ENCODE measurements around the gene CDS1.
"Not testable (repeated sequence)": the region's sequence is repeated elsewhere in the genome, so short reads cannot be mapped to it uniquely, and the experiment has no call there.

CDS1 gene

GRCh38 chr4:84661191-84661939 lies 78.4 kb downstream of the CDS1 start:
- Histone ChIP-seq H4K8ac (ENCODE audit: low read depth, low read length) (no peak overlapping the region), H3K9ac (ENCODE audit: low read length) (no peak overlapping the region), H3K27ac (ENCODE audit: low read depth, low read length) (no peak overlapping the region)

GRCh38 chr4:84664767-84665166 lies 81.8 kb downstream of the CDS1 start:
- not testable (repeated sequence) for H3K27ac ChIP-seq (ENCODE audit: low read depth, low read length); H3K27me3 ChIP-seq (ENCODE audit: insufficient read depth, low read length, poor library complexity); H3K4me2 ChIP-seq (ENCODE audit: low read length); H2BK15ac ChIP-seq (replicated peaks; ENCODE audit: low read depth); H2BK120ac ChIP-seq (ENCODE audit: low read depth, low read length); H2AK5ac ChIP-seq (ENCODE audit: low read length); H3K79me2 ChIP-seq (ENCODE audit: control insufficient read depth, insufficient read depth, low read length); H3K18ac ChIP-seq (ENCODE audit: low read length); H3K56ac ChIP-seq (ENCODE audit: low read length); H3K36me3 ChIP-seq (ENCODE audit: control insufficient read depth, insufficient read depth, low read length); H3K9ac ChIP-seq (ENCODE audit: low read length); H3K4me1 ChIP-seq (ENCODE audit: control insufficient read depth, low read depth, low read length); H3K4ac ChIP-seq (ENCODE audit: low read depth, low read length); H4K8ac ChIP-seq (ENCODE audit: low read depth, low read length); H2BK5ac ChIP-seq (ENCODE audit: low read length); H4K5ac ChIP-seq (ENCODE audit: low read length); H3K4me3 ChIP-seq (ENCODE audit: low read length); H3K79me1 ChIP-seq (ENCODE audit: low read length); DNase-seq; H3K23ac ChIP-seq (ENCODE audit: low read length)
- no CpG with 5 or more reads among the region's 19 CpGs for WGBS (ENCODE audit: extremely low coverage, insufficient coverage, low lambda C conversion rate)

More at GRCh38 chr4:84661191-84661939, 78.4 kb downstream of the CDS1 start:
- H3K79me2 ChIP-seq (ENCODE audit: control insufficient read depth, insufficient read depth, low read length) = no peaks in the 10 kb centered on the region
- H3K23ac ChIP-seq (ENCODE audit: low read length) = no peak overlapping the region
- H3K4me1 ChIP-seq (ENCODE audit: control insufficient read depth, low read depth, low read length) = no peaks in the 10 kb centered on the region
- WGBS (ENCODE audit: extremely low coverage, insufficient coverage, low lambda C conversion rate) = no CpG with 5 or more reads among the region's 4 CpGs
- DNase-seq = no peak
- H3K56ac ChIP-seq (ENCODE audit: low read length) = no peak overlapping the region
- H2BK5ac ChIP-seq (ENCODE audit: low read length) = no peak overlapping the region
- no peak overlapping the region for H3K4ac ChIP-seq (ENCODE audit: low read depth, low read length)
- no peaks in the 10 kb centered on the region for H3K36me3 ChIP-seq (ENCODE audit: control insufficient read depth, insufficient read depth, low read length)
- H4K5ac ChIP-seq (ENCODE audit: low read length) = no peak overlapping the region
- H2AK5ac ChIP-seq (ENCODE audit: low read length) = no peak overlapping the region
- no peak overlapping the region for H2BK15ac ChIP-seq (replicated peaks; ENCODE audit: low read depth)
- H3K79me1 ChIP-seq (ENCODE audit: low read length) = no peaks in the 10 kb centered on the region
- no peak overlapping the region for H3K4me2 ChIP-seq (ENCODE audit: low read length)
- H3K27me3 ChIP-seq (ENCODE audit: insufficient read depth, low read length, poor library complexity) = no peaks in the 10 kb centered on the region
- H3K4me3 ChIP-seq (ENCODE audit: low read length) = no peak overlapping the region
- H2BK120ac ChIP-seq (ENCODE audit: low read depth, low read length) = no peak overlapping the region
- H3K18ac ChIP-seq (ENCODE audit: low read length) = no peak overlapping the region

- Histone ChIP-seq H3K23ac (ENCODE audit: low read length) (no peak overlapping the region), H3K4me3 (ENCODE audit: low read length) (no peak overlapping the region), H3K9ac (ENCODE audit: low read length) (no peak overlapping the region), H3K4me1 (ENCODE audit: control insufficient read depth, low read depth, low read length) (no peaks in the 10 kb centered on the region), H2BK120ac (ENCODE audit: low read depth, low read length) (no peak overlapping the region), H3K4me2 (ENCODE audit: low read length) (no peak overlapping the region), H3K27me3 (ENCODE audit: insufficient read depth, low read length, poor library complexity) (no peaks in the 10 kb centered on the region), H3K27ac (ENCODE audit: low read depth, low read length) (no peak overlapping the region), H3K4ac (ENCODE audit: low read depth, low read length) (no peak overlapping the region), H3K79me1 (ENCODE audit: low read length) (no peaks in the 10 kb centered on the region), H2BK5ac (ENCODE audit: low read length) (no peak overlapping the region), H4K8ac (ENCODE audit: low read depth, low read length) (no peak overlapping the region), H3K79me2 (ENCODE audit: control insufficient read depth, insufficient read depth, low read length) (no peaks in the 10 kb centered on the region), H2BK15ac (replicated peaks; ENCODE audit: low read depth) (no peak overlapping the region), H3K18ac (ENCODE audit: low read length) (no peak overlapping the region), H2AK5ac (ENCODE audit: low read length) (no peak overlapping the region), H3K36me3 (ENCODE audit: control insufficient read depth, insufficient read depth, low read length) (no peaks in the 10 kb centered on the region), H3K56ac (ENCODE audit: low read length) (no peak overlapping the region), H4K5ac (ENCODE audit: low read length) (no peak overlapping the region)
- WGBS (ENCODE audit: extremely low coverage, insufficient coverage, low lambda C conversion rate) = no CpG with 5 or more reads among the region's 1 CpG
- DNase-seq = no peak
Observed at GRCh38 chr4:84666439-84666838, 83.5 kb downstream of the CDS1 start.

- Histone ChIP-seq H2BK5ac (ENCODE audit: low read length) (no peak overlapping the region), H2AK5ac (ENCODE audit: low read length) (no peak overlapping the region), H3K79me1 (ENCODE audit: low read length) (no peaks in the 10 kb centered on the region), H3K27ac (ENCODE audit: low read depth, low read length) (no peak overlapping the region), H4K8ac (ENCODE audit: low read depth, low read length) (no peak overlapping the region), H4K5ac (ENCODE audit: low read length) (no peak overlapping the region), H3K36me3 (ENCODE audit: control insufficient read depth, insufficient read depth, low read length) (no peaks in the 10 kb centered on the region), H3K4me3 (ENCODE audit: low read length) (no peak overlapping the region), H3K18ac (ENCODE audit: low read length) (no peak overlapping the region), H3K4me2 (ENCODE audit: low read length) (no peak overlapping the region), H3K9ac (ENCODE audit: low read length) (no peak overlapping the region), H3K4me1 (ENCODE audit: control insufficient read depth, low read depth, low read length) (no peaks in the 10 kb centered on the region), H3K27me3 (ENCODE audit: insufficient read depth, low read length, poor library complexity) (no peaks in the 10 kb centered on the region), H3K4ac (ENCODE audit: low read depth, low read length) (no peak overlapping the region), H3K79me2 (ENCODE audit: control insufficient read depth, insufficient read depth, low read length) (no peaks in the 10 kb centered on the region), H2BK120ac (ENCODE audit: low read depth, low read length) (no peak overlapping the region), H2BK15ac (replicated peaks; ENCODE audit: low read depth) (no peak overlapping the region), H3K23ac (ENCODE audit: low read length) (no peak overlapping the region), H3K56ac (ENCODE audit: low read length) (no peak overlapping the region)
- no CpG with 5 or more reads among the region's 1 CpG for WGBS (ENCODE audit: extremely low coverage, insufficient coverage, low lambda C conversion rate)
- no peak for DNase-seq
Observed at GRCh38 chr4:84669201-84669600, 86.3 kb downstream of the CDS1 start.

- Histone ChIP-seq H3K56ac (ENCODE audit: low read length) (no peak overlapping the region), H2BK15ac (replicated peaks; ENCODE audit: low read depth) (no peak overlapping the region), H3K36me3 (ENCODE audit: control insufficient read depth, insufficient read depth, low read length) (peaks cover 2% of the 10 kb centered on the region), H3K23ac (ENCODE audit: low read length) (no peak overlapping the region), H3K27ac (ENCODE audit: low read depth, low read length) (no peak overlapping the region), H3K79me2 (ENCODE audit: control insufficient read depth, insufficient read depth, low read length) (no peaks in the 10 kb centered on the region), H3K4me1 (ENCODE audit: control insufficient read depth, low read depth, low read length) (no peaks in the 10 kb centered on the region), H2AK5ac (ENCODE audit: low read length) (no peak overlapping the region), H3K9ac (ENCODE audit: low read length) (no peak overlapping the region), H3K4me3 (ENCODE audit: low read length) (no peak overlapping the region), H3K27me3 (ENCODE audit: insufficient read depth, low read length, poor library complexity) (no peaks in the 10 kb centered on the region), H4K8ac (ENCODE audit: low read depth, low read length) (no peak overlapping the region), H3K79me1 (ENCODE audit: low read length) (no peaks in the 10 kb centered on the region), H2BK5ac (ENCODE audit: low read length) (no peak overlapping the region), H3K4me2 (ENCODE audit: low read length) (no peak overlapping the region), H4K5ac (ENCODE audit: low read length) (no peak overlapping the region), H2BK120ac (ENCODE audit: low read depth, low read length) (no peak overlapping the region), H3K4ac (ENCODE audit: low read depth, low read length) (no peak overlapping the region), H3K18ac (ENCODE audit: low read length) (no peak overlapping the region)
- no peak for DNase-seq
Observed at GRCh38 chr4:84672177-84672576, 89.2 kb downstream of the CDS1 start.
